MV-4-11 (cell line): Measurements from ENCODE around the gene ALDH4A1.

Source experiments
- DNase-seq: peaks from one replicate; lab custom pipeline; 2025; lab: John Stamatoyannopoulos, UW

Gene ALDH4A1

GRCh38 chr1:18922848-18923755 lies 20.7 kb upstream of the ALDH4A1 start:
- DNase-seq: no peak

GRCh38 chr1:18922319-18922726 lies 20.0 kb upstream of the ALDH4A1 start:
- peak; percentile 21 for DNase-seq

GRCh38 chr1:18921516-18922251 lies 19.3 kb upstream of the ALDH4A1 start:
- no peak for DNase-seq

GRCh38 chr1:18920931-18921330 lies 18.6 kb upstream of the ALDH4A1 start:
- DNase-seq: no peak

- DNase-seq: no peak
Measured at GRCh38 chr1:18919956-18920355, 17.6 kb upstream of the ALDH4A1 start.

- DNase-seq: no peak
Measured at GRCh38 chr1:18919197-18919905, 17.0 kb upstream of the ALDH4A1 start.

- DNase-seq: no peak
Measured at GRCh38 chr1:18918417-18918816, 16.1 kb upstream of the ALDH4A1 start.

- DNase-seq: no peak
Measured at GRCh38 chr1:18917071-18917799, 14.9 kb upstream of the ALDH4A1 start.

- DNase-seq: no peak
Measured at GRCh38 chr1:18915341-18915740, 13.0 kb upstream of the ALDH4A1 start.

- peak; percentile 45 for DNase-seq
Measured at GRCh38 chr1:18913065-18913835, 10.9 kb upstream of the ALDH4A1 start.

GRCh38 chr1:18912550-18912949 lies 10.2 kb upstream of the ALDH4A1 start:
- no peak for DNase-seq

- no peak for DNase-seq
Measured at GRCh38 chr1:18908911-18909771, 6.8 kb upstream of the ALDH4A1 start.

GRCh38 chr1:18907917-18908845 lies 5.8 kb upstream of the ALDH4A1 start:
- DNase-seq: peak; percentile 65

- peak; percentile 38 for DNase-seq
Measured at GRCh38 chr1:18907021-18907916, 4.9 kb upstream of the ALDH4A1 start.

- DNase-seq: no peak
Measured at GRCh38 chr1:18903291-18903756, 969 bp upstream of the ALDH4A1 start.

- DNase-seq: peak; percentile 33
Measured at GRCh38 chr1:18901952-18902522, 318 bp downstream of the ALDH4A1 start.
